Muscle layer of duodenum (tissue), 2 donors: ENCODE results near the gene MRPL34.
"Not testable (repeated sequence)": the region's sequence is repeated elsewhere in the genome, so short reads cannot be mapped to it uniquely, and the experiment has no call there.

Source experiments
- H3K27ac ChIP-seq: one replicate; pipeline ENCODE4 v1.7.0; 2013; ENCODE audit warnings: mild to moderate bottlenecking, low read length
- H3K27me3 ChIP-seq: one replicate; pipeline ENCODE4 v1.7.0; 2013; ENCODE audit warnings: low read depth, mild to moderate bottlenecking, control low read depth, low read length
- H3K36me3 ChIP-seq, 2 donors: one replicate each; pipeline ENCODE4 v1.7.0; 2013; ENCODE audit warnings: low read length in 2 of 2, control low read depth in 1 of 2, mild to moderate bottlenecking in 1 of 2; ENCODE audit not compliant: insufficient read depth in 2 of 2, control insufficient read depth in 1 of 2
- H3K4me1 ChIP-seq, 2 donors: one replicate each; pipeline ENCODE4 v1.7.0; 2013; ENCODE audit warnings: low read length in 2 of 2, mild to moderate bottlenecking in 2 of 2, control low read depth in 1 of 2, moderate library complexity in 1 of 2; ENCODE audit not compliant: insufficient read depth in 2 of 2, control insufficient read depth in 1 of 2
- H3K4me3 ChIP-seq, 2 donors: one replicate each; pipeline ENCODE4 v1.7.0; 2013; ENCODE audit warnings: low read length in 2 of 2, low read depth in 1 of 2, mild to moderate bottlenecking in 1 of 2
- H3K9me3 ChIP-seq, 2 donors: one replicate each; pipeline ENCODE4 v1.7.0; 2013; ENCODE audit warnings: low read length in 2 of 2, control low read depth in 1 of 2, mild to moderate bottlenecking in 1 of 2; ENCODE audit not compliant: control insufficient read depth in 1 of 2
- donor health status: healthy.

MRPL34 gene

GRCh38 chr19:17286752-17287151, 18.9 kb upstream of the MRPL34 start:
- Histone ChIP-seq H3K27ac (no peak overlapping the region), H3K36me3 (no peaks in the 10 kb centered on the region), H3K27me3 (no peaks in the 10 kb centered on the region), H3K4me1 (peaks cover 0 to 13% of the 10 kb centered on the region in 2 donors), H3K9me3 (no peaks in the 10 kb centered on the region), H3K4me3 (no peak overlapping the region)

GRCh38 chr19:17289489-17289888, 16.2 kb upstream of the MRPL34 start:
- Histone ChIP-seq H3K27ac (no peak overlapping the region), H3K27me3 (no peaks in the 10 kb centered on the region), H3K36me3 (peaks cover 0 to 6% of the 10 kb centered on the region in 2 donors), H3K9me3 (no peaks in the 10 kb centered on the region), H3K4me1 (peaks cover 0 to 10% of the 10 kb centered on the region in 2 donors), H3K4me3 (no peak overlapping the region)

- H3K27ac ChIP-seq: no peak overlapping the region
- no peaks in the 10 kb centered on the region for H3K9me3 ChIP-seq
These were observed 13.2 kb upstream of the MRPL34 start for GRCh38 chr19:17292301-17293074.

GRCh38 chr19:17293605-17294004, 12.1 kb upstream of the MRPL34 start:
- H3K36me3 ChIP-seq: peaks cover 0 to 11% of the 10 kb centered on the region in 2 donors

More at GRCh38 chr19:17292301-17293074, 13.2 kb upstream of the MRPL34 start:
- H3K4me1 ChIP-seq: peaks cover 0 to 10% of the 10 kb centered on the region in 2 donors
- H3K36me3 ChIP-seq: peaks cover 0 to 6% of the 10 kb centered on the region in 2 donors
- peak overlapping the region; percentile 55 to 79 for H3K4me3 ChIP-seq
- no peaks in the 10 kb centered on the region for H3K27me3 ChIP-seq

GRCh38 chr19:17294051-17294891, 11.4 kb upstream of the MRPL34 start:
- Histone ChIP-seq H3K27ac (no peak overlapping the region), H3K9me3 (no peaks in the 10 kb centered on the region), H3K4me1 (peaks cover 0 to 10% of the 10 kb centered on the region in 2 donors), H3K4me3 (no peak overlapping the region), H3K27me3 (no peaks in the 10 kb centered on the region), H3K36me3 (peaks cover 0 to 11% of the 10 kb centered on the region in 2 donors)

More at GRCh38 chr19:17293605-17294004, 12.1 kb upstream of the MRPL34 start:
- Histone ChIP-seq H3K27me3 (no peaks in the 10 kb centered on the region), H3K27ac (no peak overlapping the region), H3K9me3 (no peaks in the 10 kb centered on the region), H3K4me3 (no peak overlapping the region), H3K4me1 (peaks cover 0 to 10% of the 10 kb centered on the region in 2 donors)

- H3K27ac ChIP-seq, H3K4me1 ChIP-seq, H3K4me3 ChIP-seq, H3K27me3 ChIP-seq, H3K9me3 ChIP-seq: not testable (repeated sequence)
- peaks cover 0 to 11% of the 10 kb centered on the region in 2 donors for H3K36me3 ChIP-seq
These were observed 10.1 kb upstream of the MRPL34 start for GRCh38 chr19:17295551-17295950.

GRCh38 chr19:17296273-17296672, 9.4 kb upstream of the MRPL34 start:
- no peaks in the 10 kb centered on the region for H3K27me3 ChIP-seq
- no peak overlapping the region for H3K4me3 ChIP-seq
- peaks cover 0 to 7% of the 10 kb centered on the region in 2 donors for H3K4me1 ChIP-seq
- peaks cover 0 to 11% of the 10 kb centered on the region in 2 donors for H3K36me3 ChIP-seq
- H3K27ac ChIP-seq: no peak overlapping the region
- H3K9me3 ChIP-seq: no peaks in the 10 kb centered on the region

GRCh38 chr19:17296976-17297375, 8.7 kb upstream of the MRPL34 start:
- H3K36me3 ChIP-seq: peaks cover 0 to 11% of the 10 kb centered on the region in 2 donors
- H3K27me3 ChIP-seq: no peaks in the 10 kb centered on the region
- no peak overlapping the region for H3K4me3 ChIP-seq
- H3K27ac ChIP-seq: no peak overlapping the region
- no peaks in the 10 kb centered on the region for H3K9me3 ChIP-seq
- peaks cover 0 to 7% of the 10 kb centered on the region in 2 donors for H3K4me1 ChIP-seq

GRCh38 chr19:17300992-17301619, 4.6 kb upstream of the MRPL34 start:
- Histone ChIP-seq H3K9me3 (no peaks in the 10 kb centered on the region), H3K27ac (no peak overlapping the region), H3K4me3 (no peak overlapping the region), H3K4me1 (peaks cover 7 to 32% of the 10 kb centered on the region in 2 donors), H3K27me3 (no peaks in the 10 kb centered on the region), H3K36me3 (peaks cover 0 to 5% of the 10 kb centered on the region in 2 donors)

GRCh38 chr19:17302391-17303166, 3.1 kb upstream of the MRPL34 start:
- Histone ChIP-seq H3K27ac (no peak overlapping the region), H3K36me3 (peaks cover 0 to 5% of the 10 kb centered on the region in 2 donors), H3K9me3 (no peaks in the 10 kb centered on the region), H3K27me3 (no peaks in the 10 kb centered on the region), H3K4me3 (peak overlapping the region; percentile 48 to 79), H3K4me1 (peaks cover 13 to 40% of the 10 kb centered on the region in 2 donors)
